ENCODE measurements around the gene UMODL1.
A peak's percentile ranks its signal among the peaks of the same experiment; 100 is the strongest.

DNA sequence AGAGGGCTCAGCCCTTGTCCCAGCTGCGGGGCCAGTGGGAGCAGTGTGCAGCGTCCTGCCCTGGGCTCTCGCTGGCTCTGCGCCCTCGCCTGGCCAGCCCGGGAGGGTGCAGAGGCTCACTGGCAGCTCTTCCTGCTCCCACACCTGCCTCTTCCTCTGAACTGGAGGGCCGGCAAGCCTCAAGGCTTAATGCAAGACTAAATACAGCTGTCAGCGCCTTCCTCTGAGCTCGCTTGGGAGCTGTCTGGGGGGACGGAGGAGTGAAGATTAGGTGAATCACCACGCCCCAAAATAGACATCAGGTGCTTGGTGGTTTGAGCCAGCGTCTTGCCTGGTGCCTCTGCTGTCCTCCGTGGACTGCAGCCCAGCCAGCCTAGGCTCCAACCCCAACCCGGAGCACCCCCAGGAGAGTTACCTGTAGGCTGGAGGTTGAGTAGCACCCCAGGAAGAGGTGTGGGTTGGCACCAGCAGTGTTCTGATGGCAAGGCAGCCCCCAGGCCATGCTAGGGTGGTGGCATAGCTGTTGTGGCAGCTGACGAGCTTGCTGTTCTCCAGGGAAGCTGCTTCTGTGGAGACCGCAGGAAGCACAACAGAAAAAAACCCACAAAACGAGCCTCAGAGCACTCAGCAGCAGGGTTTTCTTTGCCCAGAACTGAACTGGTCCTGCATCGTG lies 36.9 kb downstream of the UMODL1 start:
- TF ChIP-seq, protein P1, sequence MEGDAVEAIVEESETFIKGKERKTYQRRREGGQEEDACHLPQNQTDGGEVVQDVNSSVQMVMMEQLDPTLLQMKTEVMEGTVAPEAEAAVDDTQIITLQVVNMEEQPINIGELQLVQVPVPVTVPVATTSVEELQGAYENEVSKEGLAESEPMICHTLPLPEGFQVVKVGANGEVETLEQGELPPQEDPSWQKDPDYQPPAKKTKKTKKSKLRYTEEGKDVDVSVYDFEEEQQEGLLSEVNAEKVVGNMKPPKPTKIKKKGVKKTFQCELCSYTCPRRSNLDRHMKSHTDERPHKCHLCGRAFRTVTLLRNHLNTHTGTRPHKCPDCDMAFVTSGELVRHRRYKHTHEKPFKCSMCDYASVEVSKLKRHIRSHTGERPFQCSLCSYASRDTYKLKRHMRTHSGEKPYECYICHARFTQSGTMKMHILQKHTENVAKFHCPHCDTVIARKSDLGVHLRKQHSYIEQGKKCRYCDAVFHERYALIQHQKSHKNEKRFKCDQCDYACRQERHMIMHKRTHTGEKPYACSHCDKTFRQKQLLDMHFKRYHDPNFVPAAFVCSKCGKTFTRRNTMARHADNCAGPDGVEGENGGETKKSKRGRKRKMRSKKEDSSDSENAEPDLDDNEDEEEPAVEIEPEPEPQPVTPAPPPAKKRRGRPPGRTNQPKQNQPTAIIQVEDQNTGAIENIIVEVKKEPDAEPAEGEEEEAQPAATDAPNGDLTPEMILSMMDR (IDR thresholded peaks at IDR 0.05) = peak in 1 of 3 donors; percentile 44
- TF ChIP-seq POLR2A (IDR thresholded peaks at IDR 0.05) = no peak

Data from ovary (tissue), 3 donors.